GM18907 (cell line): ENCODE measurements around the gene PARP4.
A peak's percentile ranks its signal among the peaks of the same experiment; 100 is the strongest.
"Not testable (repeated sequence)": the region's sequence is repeated elsewhere in the genome, so short reads cannot be mapped to it uniquely, and the experiment has no call there.

Experiments
- ATAC-seq: cut with Tn5 transposase; IDR thresholded peaks from one replicate; pipeline ENCODE4 v1.9.1; 2021; ENCODE audit warnings: mild to moderate bottlenecking, moderate library complexity; ENCODE audit not compliant: unreplicated experiment

The PARP4 gene

DNA sequence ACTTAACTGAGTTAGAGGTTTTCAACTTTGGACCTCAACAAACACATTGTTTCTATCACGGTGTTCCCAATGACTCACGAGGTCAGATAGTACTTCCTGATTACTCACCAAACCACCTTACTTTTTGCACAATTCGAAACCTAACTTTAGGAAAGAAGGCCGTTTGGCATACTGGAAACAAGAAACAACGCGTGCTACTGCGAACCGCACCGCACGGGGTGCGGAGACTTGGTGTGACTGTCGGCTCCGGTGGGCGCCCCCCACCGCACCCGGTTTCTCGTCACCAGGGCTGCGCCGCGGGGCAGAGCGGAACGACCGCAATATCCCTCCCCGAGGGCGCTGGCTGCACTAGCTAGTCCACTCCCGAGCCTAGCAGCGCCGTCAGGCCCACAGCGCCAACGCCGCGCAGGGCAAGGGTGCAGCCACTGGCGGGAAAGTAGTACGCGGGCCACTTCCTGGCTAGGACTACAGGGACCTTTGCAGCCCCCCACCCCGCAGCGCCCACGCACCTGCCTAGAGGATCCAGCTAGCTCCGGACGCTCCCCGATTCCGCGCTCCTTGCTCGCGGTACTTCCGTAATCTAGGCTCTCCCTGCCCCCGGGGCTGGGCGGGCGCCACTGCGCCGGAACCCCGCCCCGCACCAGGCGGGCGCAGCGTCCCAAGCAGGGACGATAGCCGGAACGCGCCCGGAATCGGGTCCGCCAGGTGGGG lies at the start of gene PARP4:
TSS of gene PARP4 (minus strand) at position 582 of the 711 bp plus-strand sequence. CDS start 9,002 bp downstream, outside the sequence.
- peak; percentile 79 for ATAC-seq

DNA sequence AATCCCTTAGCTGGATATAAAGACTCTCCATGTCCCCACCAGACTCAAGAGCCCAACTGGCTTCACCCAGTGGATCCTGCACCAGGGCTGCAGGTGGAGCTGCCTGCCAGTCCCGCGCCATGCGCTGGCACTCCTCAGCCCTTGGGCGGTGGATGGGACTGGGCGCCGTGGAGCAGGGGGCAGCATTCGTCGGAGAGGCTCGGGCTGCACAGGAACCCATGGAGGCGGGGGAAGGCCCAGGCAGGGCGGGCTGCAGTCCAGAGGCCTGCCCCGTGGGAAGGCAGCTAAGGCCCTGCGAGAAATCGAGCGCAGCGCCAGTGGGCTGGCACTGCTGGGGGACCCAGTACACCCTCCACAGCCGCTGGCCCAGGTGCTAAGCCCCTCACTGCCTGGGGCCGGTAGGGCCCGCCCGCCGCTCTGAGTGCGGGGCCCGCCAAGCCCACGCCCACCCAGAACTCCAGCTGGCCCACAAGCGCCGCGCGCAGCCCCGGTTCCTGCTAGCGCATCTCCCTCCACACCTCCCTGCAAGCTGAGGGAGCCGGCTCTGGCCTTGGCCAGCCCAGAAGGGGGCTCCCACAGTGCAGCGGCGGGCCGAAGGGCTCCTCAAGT lies 48.1 kb upstream of the PARP4 start:
- not testable (repeated sequence) for ATAC-seq

GRCh38 chr13:24559431-24560218 lies 47.0 kb upstream of the PARP4 start:
- ATAC-seq, result not testable (repeated sequence)

- ATAC-seq, result no peak
Observed at GRCh38 chr13:24557081-24557480, 44.5 kb upstream of the PARP4 start.

GRCh38 chr13:24553892-24554291 lies 41.3 kb upstream of the PARP4 start:
- ATAC-seq, result not testable (repeated sequence)

DNA sequence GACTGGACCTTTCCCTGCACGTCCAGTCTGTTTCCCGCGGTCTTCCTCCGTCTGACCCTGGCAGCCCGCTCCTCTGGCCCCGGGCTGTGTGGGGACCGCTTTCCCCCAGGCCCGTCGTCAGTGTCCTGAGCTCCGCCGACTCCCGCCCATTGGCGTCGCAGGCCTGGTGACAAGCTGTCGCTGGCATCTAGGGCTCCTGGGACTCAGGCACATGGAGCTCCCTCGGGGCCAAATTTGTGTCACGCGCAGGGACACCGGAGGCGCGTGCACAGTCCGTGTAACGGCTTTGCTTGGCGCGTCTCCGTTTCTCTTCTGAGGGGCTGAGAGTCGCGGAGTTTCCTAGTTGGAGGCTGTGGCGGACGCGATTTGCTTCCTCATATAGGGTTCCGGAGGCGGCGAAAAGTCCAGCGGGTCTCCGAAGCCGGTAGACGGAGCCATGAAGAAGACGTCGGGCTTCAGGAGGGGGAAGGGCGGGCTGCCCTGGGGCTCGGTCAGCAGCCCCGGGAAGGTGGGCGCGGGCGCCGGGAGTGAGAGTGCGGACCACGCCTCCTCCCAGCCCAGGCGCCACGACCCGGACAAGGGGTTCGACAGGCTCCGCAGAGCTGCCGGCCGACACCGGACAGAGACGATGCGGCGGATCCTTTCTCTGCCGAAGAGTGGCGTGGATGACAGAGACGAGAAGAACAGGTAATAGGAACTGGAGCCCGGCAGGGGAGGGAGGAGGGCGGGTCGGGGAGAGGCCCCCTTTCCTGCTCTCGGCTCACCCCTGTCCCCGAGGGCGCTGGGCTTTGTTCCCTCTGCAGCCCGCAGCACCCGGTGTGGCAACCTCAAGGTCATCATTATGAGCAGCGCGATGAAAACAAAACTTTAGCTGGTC lies 29.1 kb upstream of the PARP4 start:
- peak; percentile 46 for ATAC-seq

DNA sequence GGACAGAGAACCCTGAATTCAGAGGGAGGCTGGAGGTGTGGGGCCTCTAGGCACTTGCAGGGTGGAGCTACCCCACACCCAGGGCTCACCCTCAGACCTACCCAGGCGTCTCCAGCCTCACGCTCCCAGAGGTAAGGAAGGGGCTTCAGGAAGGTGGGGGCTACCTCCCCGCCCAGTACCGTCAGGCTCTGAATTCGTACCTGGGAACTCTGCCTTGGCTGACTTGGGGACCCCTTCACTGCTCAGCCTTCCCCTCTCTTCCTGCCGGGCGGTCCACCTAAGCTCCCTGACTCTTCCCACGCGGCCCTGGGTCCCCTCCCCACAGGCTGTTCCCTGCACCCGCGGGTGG lies 28.5 kb upstream of the PARP4 start:
- no peak for ATAC-seq

DNA sequence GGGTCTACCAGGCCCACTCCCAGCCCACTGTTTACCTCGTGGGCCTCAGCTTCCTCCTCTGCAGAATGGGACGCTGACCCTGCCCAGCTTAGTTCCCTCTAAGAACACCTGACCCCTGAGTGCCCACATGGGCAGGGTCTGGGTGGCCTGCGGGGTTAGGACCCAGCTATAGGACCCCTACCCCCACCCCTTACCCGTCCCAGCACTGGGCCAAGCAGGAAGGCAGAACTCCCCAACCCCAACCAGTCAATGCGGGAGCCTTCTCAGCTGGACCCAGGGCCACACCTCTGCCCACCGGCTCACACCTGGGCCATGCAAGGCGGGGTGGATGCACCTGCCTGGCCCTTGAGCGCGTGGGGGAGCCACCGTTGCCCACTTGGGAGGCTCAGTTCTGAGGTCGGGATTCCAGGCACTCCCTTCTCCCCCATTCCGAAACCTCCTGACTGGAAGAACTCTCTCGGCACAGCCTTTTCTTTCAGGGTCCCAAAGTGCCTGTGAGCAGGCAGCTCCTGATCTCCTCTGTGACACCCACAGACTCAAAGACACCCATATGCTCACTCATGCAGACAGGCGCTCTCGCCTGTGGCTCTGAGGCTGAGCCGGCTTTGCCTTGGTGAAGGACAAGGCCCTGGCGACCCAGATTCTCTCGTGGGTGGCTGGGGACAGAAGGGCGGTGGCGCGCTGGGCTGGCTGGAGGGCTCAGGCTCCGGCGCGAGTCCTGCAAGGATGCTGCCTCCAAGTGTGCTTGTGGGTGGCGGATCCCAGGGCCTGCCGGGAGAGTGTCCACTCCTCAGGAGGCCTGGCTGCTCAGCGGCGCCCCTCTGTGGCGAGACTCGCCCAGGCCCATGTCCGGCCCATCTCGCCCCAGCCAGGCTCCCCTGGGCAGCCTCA lies 27.9 kb upstream of the PARP4 start:
- ATAC-seq, result no peak

- no peak for ATAC-seq
Observed at GRCh38 chr13:24539500-24540165, 27.1 kb upstream of the PARP4 start.

GRCh38 chr13:24529478-24529877 lies 16.9 kb upstream of the PARP4 start:
- no peak for ATAC-seq

DNA sequence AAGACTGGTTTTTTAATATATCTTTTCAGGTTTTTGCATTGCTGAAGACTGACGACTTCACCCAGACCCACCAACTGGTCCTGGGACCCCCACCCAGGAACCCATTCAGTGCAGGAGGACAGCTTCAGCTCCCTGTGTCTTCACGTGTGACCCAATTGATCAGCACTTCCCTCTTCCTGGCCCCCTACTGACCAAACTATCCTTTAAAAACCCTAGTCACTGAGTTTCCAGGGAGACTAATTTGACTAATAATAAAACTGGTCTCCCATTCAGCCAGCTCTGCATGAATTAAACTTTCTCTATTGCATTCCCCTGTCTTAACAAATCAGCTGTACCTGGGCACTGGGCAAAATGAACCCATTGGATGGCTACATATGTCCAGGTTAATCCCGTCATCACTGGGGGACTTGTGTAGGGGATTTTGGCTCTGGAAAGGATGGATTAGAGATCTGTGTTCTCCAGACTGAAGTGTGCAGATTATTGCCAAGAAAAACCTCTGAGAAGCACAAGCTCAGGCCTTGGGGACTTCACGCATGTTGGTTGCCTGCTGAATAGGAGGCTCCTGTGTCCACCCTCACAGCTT lies 16.3 kb upstream of the PARP4 start:
- no peak for ATAC-seq

- no peak for ATAC-seq
Observed at GRCh38 chr13:24527266-24527775, 14.7 kb upstream of the PARP4 start.

GRCh38 chr13:24520733-24521132 lies 8.2 kb upstream of the PARP4 start:
- ATAC-seq, result no peak

- no peak for ATAC-seq
Observed at GRCh38 chr13:24516919-24517318, 4.3 kb upstream of the PARP4 start.

- ATAC-seq, result no peak
Observed at GRCh38 chr13:24512908-24513213, 283 bp upstream of the PARP4 start.

GRCh38 chr13:24511816-24512196 lies 772 bp downstream of the PARP4 start:
- peak; percentile 1 for ATAC-seq

- ATAC-seq, result peak; percentile 53
Observed at GRCh38 chr13:24511019-24511815, 1.4 kb downstream of the PARP4 start.

- no peak for ATAC-seq
Observed at GRCh38 chr13:24506698-24507335, 5.8 kb downstream of the PARP4 start.
